ENCODE measurements around the gene LHFPL3.

GRCh38 chr7:104416866-104417393 is 88.5 kb downstream of the LHFPL3 start:
- TF ChIP-seq CTCF (conservative IDR thresholded peaks at IDR 0.05; ENCODE audit: low read depth, low read length) (no peak), EZH2 (IDR thresholded peaks at IDR 0.05; ENCODE audit: borderline replicate concordance, low read depth, low read length, poor library complexity, severe bottlenecking) (no peak)

Data from A673 (cell line).